CD8-positive, alpha-beta memory T cell (primary cell): ENCODE data around the gene SLAMF8. TPM values are rescaled to one million over a fixed set of nuclear protein-coding genes. Genes with fewer than 3 reads are reported as not detected.

Experiments
- CTCF ChIA-PET: fragments of 350-600 bp; sonication (Branson Sonifier 250); formaldehyde crosslinking; loops from one replicate; lab custom pipeline; 2021; ENCODE audit warnings: antibody characterized with exemption; lab: Charles Lee
- POLR2A ChIA-PET: fragments of 350-600 bp; sonication (Branson Sonifier 250); formaldehyde crosslinking; loops from one replicate; lab custom pipeline; 2021; ENCODE audit warnings: antibody characterized with exemption; lab: Charles Lee
- DNase-seq, 5 donors: peaks; one replicate each; pipeline versions ENCODE4 v3.0.0 to v3.0.0-alpha.2; 2020 to 2022; ENCODE audit warnings: mixed read lengths in 1 of 5
- H3K27ac ChIP-seq: one replicate; pipeline ENCODE4 v1.7.0; 2013; ENCODE audit warnings: low read depth, mild to moderate bottlenecking, low read length, moderate library complexity
- H3K27me3 ChIP-seq: 2 replicates; pipeline ENCODE4 v1.7.0; 2013; ENCODE audit warnings: low read length, mild to moderate bottlenecking; ENCODE audit not compliant: insufficient read depth, poor library complexity, severe bottlenecking
- H3K36me3 ChIP-seq: 2 replicates; pipeline ENCODE4 v1.7.0; 2013; ENCODE audit warnings: mild to moderate bottlenecking, low read length, moderate library complexity; ENCODE audit not compliant: insufficient read depth
- H3K4me1 ChIP-seq: 2 replicates; pipeline ENCODE4 v1.7.0; 2013; ENCODE audit warnings: mild to moderate bottlenecking, low read length, moderate library complexity; ENCODE audit not compliant: insufficient read depth
- H3K4me3 ChIP-seq: 2 replicates; pipeline ENCODE4 v1.7.0; 2013; ENCODE audit warnings: mild to moderate bottlenecking, low read length
- H3K9me3 ChIP-seq: 2 replicates; pipeline ENCODE4 v1.7.0; 2013; ENCODE audit warnings: mild to moderate bottlenecking, low read length
- H3K27ac Mint-ChIP-seq, 8 donors: one replicate each; pipeline ENCODE4 v1.8.0; 2020 to 2021; ENCODE audit warnings: mixed read lengths in 8 of 8, mild to moderate bottlenecking in 6 of 8, inconsistent platforms in 3 of 8, moderate library complexity in 3 of 8
- H3K27me3 Mint-ChIP-seq, 2 donors: one replicate each; pipeline ENCODE4 v1.8.0; 2020 to 2021; ENCODE audit warnings: mixed read lengths in 2 of 2, mild to moderate bottlenecking in 1 of 2, moderate library complexity in 1 of 2
- H3K36me3 Mint-ChIP-seq, 3 donors: one replicate each; pipeline ENCODE4 v1.8.0; 2020 to 2021; ENCODE audit warnings: mixed read lengths in 3 of 3, inconsistent platforms in 1 of 3, mild to moderate bottlenecking in 1 of 3
- H3K4me1 Mint-ChIP-seq, 3 donors: one replicate each; pipeline ENCODE4 v1.8.0; 2020 to 2021; ENCODE audit warnings: mixed read lengths in 3 of 3, inconsistent platforms in 1 of 3, mild to moderate bottlenecking in 1 of 3
- H3K4me3 Mint-ChIP-seq, 7 donors: one replicate each; pipeline ENCODE4 v1.8.0; 2020 to 2021; ENCODE audit warnings: mixed read lengths in 7 of 7, mild to moderate bottlenecking in 6 of 7, moderate library complexity in 4 of 7, inconsistent platforms in 2 of 7
- H3K9me3 Mint-ChIP-seq, 5 donors: one replicate each; pipeline ENCODE4 v1.8.0; 2020 to 2022; ENCODE audit warnings: mixed read lengths in 5 of 5, mild to moderate bottlenecking in 3 of 5, moderate library complexity in 2 of 5, inconsistent platforms in 1 of 5
- polyA plus RNA-seq: library from polyadenylated mRNA; unstranded; fragments of 300-500 nt; fragmentation: Illumina TruSeq; gene quantifications from one replicate; pipeline ENCODE4 v1.2.3, GENCODE V29; 2021
- total RNA-seq, 2 experiments: library from RNA; stranded (reverse); gene quantifications; one replicate each; pipeline ENCODE4 v1.2.3, GENCODE V29; 2021

Gene SLAMF8
- total and polyA plus RNA-seq, 3 experiments from 2014 or later: 3.2 to 7.3 (median 4.0) TPM

GRCh38 chr1:159838715-159839114, 12.0 kb downstream of the SLAMF8 start:
- H3K27me3 Mint-ChIP-seq: peaks cover 0 to 3% of the 10 kb centered on the region in 2 donors
- POLR2A ChIA-PET: no interaction called here
- H3K4me1 Mint-ChIP-seq: peaks cover 4 to 23% (median 4%) of the 10 kb centered on the region in 3 donors
- no peaks in the 10 kb centered on the region for H3K36me3 ChIP-seq
- H3K36me3 Mint-ChIP-seq: peaks cover 13 to 27% (median 24%) of the 10 kb centered on the region in 3 donors
- H3K27ac Mint-ChIP-seq: no peak overlapping the region
- no peaks in the 10 kb centered on the region for H3K9me3 ChIP-seq
- H3K4me3 ChIP-seq: no peak overlapping the region
- H3K27ac ChIP-seq: no peak overlapping the region
- no peaks in the 10 kb centered on the region for H3K27me3 ChIP-seq
- CTCF ChIA-PET: no interaction called here
- DNase-seq: no peak
- peaks cover 0 to 2% (median 0%) of the 10 kb centered on the region in 5 donors for H3K9me3 Mint-ChIP-seq
- no peak overlapping the region for H3K4me3 Mint-ChIP-seq
- no peaks in the 10 kb centered on the region for H3K4me1 ChIP-seq

GRCh38 chr1:159839116-159839849, 12.6 kb downstream of the SLAMF8 start:
- H3K36me3 Mint-ChIP-seq: peaks cover 11 to 27% (median 22%) of the 10 kb centered on the region in 3 donors
- H3K27ac ChIP-seq: no peak overlapping the region
- no peak for DNase-seq
- H3K27ac Mint-ChIP-seq: no peak overlapping the region
- POLR2A ChIA-PET: no interaction called here
- peaks cover 0 to 2% (median 0%) of the 10 kb centered on the region in 5 donors for H3K9me3 Mint-ChIP-seq
- peaks cover 4 to 23% (median 4%) of the 10 kb centered on the region in 3 donors for H3K4me1 Mint-ChIP-seq
- H3K36me3 ChIP-seq: no peaks in the 10 kb centered on the region
- H3K9me3 ChIP-seq: no peaks in the 10 kb centered on the region
- H3K27me3 Mint-ChIP-seq: peaks cover 0 to 3% of the 10 kb centered on the region in 2 donors
- H3K27me3 ChIP-seq: no peaks in the 10 kb centered on the region
- no peak overlapping the region for H3K4me3 ChIP-seq
- H3K4me3 Mint-ChIP-seq: no peak overlapping the region
- CTCF ChIA-PET: no interaction called here
- no peaks in the 10 kb centered on the region for H3K4me1 ChIP-seq

GRCh38 chr1:159841749-159842148, 15.1 kb downstream of the SLAMF8 start:
- Histone ChIP-seq H3K4me1 (no peaks in the 10 kb centered on the region), H3K27ac (no peak overlapping the region), H3K9me3 (no peaks in the 10 kb centered on the region), H3K27me3 (no peaks in the 10 kb centered on the region), H3K36me3 (no peaks in the 10 kb centered on the region), H3K4me3 (no peak overlapping the region)
- H3K9me3 Mint-ChIP-seq: no peaks in the 10 kb centered on the region
- H3K27ac Mint-ChIP-seq: peak overlapping the region in 1 of 8 donors; percentile 6
- peaks cover 4 to 23% (median 6%) of the 10 kb centered on the region in 3 donors for H3K4me1 Mint-ChIP-seq
- ChIA-PET POLR2A (no interaction called here), CTCF (no interaction called here)
- peaks cover 0 to 3% of the 10 kb centered on the region in 2 donors for H3K27me3 Mint-ChIP-seq
- no peak for DNase-seq
- no peak overlapping the region for H3K4me3 Mint-ChIP-seq
- H3K36me3 Mint-ChIP-seq: peaks cover 4 to 15% (median 13%) of the 10 kb centered on the region in 3 donors

GRCh38 chr1:159843459-159843858, 16.8 kb downstream of the SLAMF8 start:
- H3K36me3 Mint-ChIP-seq: peaks cover 0 to 8% (median 5%) of the 10 kb centered on the region in 3 donors
- POLR2A ChIA-PET: no interaction called here
- H3K27me3 ChIP-seq: no peaks in the 10 kb centered on the region
- no peak overlapping the region for H3K27ac Mint-ChIP-seq
- CTCF ChIA-PET: no interaction called here
- no peak overlapping the region for H3K4me3 Mint-ChIP-seq
- no peaks in the 10 kb centered on the region for H3K4me1 ChIP-seq
- peaks cover 9 to 20% (median 10%) of the 10 kb centered on the region in 3 donors for H3K4me1 Mint-ChIP-seq
- H3K4me3 ChIP-seq: no peak overlapping the region
- H3K27ac ChIP-seq: no peak overlapping the region
- H3K27me3 Mint-ChIP-seq: no peaks in the 10 kb centered on the region
- H3K9me3 ChIP-seq: no peaks in the 10 kb centered on the region
- no peaks in the 10 kb centered on the region for H3K9me3 Mint-ChIP-seq
- no peaks in the 10 kb centered on the region for H3K36me3 ChIP-seq
- no peak for DNase-seq

- H3K4me1 ChIP-seq: no peaks in the 10 kb centered on the region
- Mint-ChIP-seq H3K36me3 (peaks cover 0 to 8% (median 3%) of the 10 kb centered on the region in 3 donors), H3K4me3 (no peak overlapping the region), H3K27me3 (no peaks in the 10 kb centered on the region), H3K4me1 (peaks cover 16 to 26% (median 22%) of the 10 kb centered on the region in 3 donors), H3K9me3 (no peaks in the 10 kb centered on the region), H3K27ac (peak overlapping the region in 2 of 8 donors; percentile 48 to 80)
- no peaks in the 10 kb centered on the region for H3K27me3 ChIP-seq
- no peaks in the 10 kb centered on the region for H3K36me3 ChIP-seq
- CTCF ChIA-PET: no interaction called here
- no peaks in the 10 kb centered on the region for H3K9me3 ChIP-seq
- H3K27ac ChIP-seq: no peak overlapping the region
- no peak overlapping the region for H3K4me3 ChIP-seq
- DNase-seq: no peak
- POLR2A ChIA-PET: no interaction called here
Measured at GRCh38 chr1:159845751-159846629, 19.3 kb downstream of the SLAMF8 start.

GRCh38 chr1:159847231-159847630, 20.6 kb downstream of the SLAMF8 start:
- H3K4me1 Mint-ChIP-seq: peaks cover 24 to 33% (median 24%) of the 10 kb centered on the region in 3 donors
- H3K4me1 ChIP-seq: no peaks in the 10 kb centered on the region
- no peaks in the 10 kb centered on the region for H3K9me3 Mint-ChIP-seq
- H3K4me3 Mint-ChIP-seq: no peak overlapping the region
- H3K27ac Mint-ChIP-seq: no peak overlapping the region
- H3K27me3 ChIP-seq: no peaks in the 10 kb centered on the region
- peaks cover 0 to 2% (median 0%) of the 10 kb centered on the region in 3 donors for H3K36me3 Mint-ChIP-seq
- H3K4me3 ChIP-seq: no peak overlapping the region
- ChIA-PET POLR2A (no interaction called here), CTCF (no interaction called here)
- no peaks in the 10 kb centered on the region for H3K9me3 ChIP-seq
- no peak overlapping the region for H3K27ac ChIP-seq
- no peak for DNase-seq
- no peaks in the 10 kb centered on the region for H3K36me3 ChIP-seq
- no peaks in the 10 kb centered on the region for H3K27me3 Mint-ChIP-seq

- Mint-ChIP-seq H3K27ac (peak overlapping the region in 1 of 8 donors; percentile 65), H3K4me3 (no peak overlapping the region), H3K36me3 (peaks cover 0 to 1% (median 0%) of the 10 kb centered on the region in 3 donors), H3K4me1 (peaks cover 28 to 43% (median 31%) of the 10 kb centered on the region in 3 donors), H3K9me3 (no peaks in the 10 kb centered on the region), H3K27me3 (no peaks in the 10 kb centered on the region)
- POLR2A ChIA-PET: no interaction called here
- Histone ChIP-seq H3K27ac (no peak overlapping the region), H3K4me3 (no peak overlapping the region), H3K27me3 (no peaks in the 10 kb centered on the region), H3K9me3 (no peaks in the 10 kb centered on the region), H3K4me1 (no peaks in the 10 kb centered on the region), H3K36me3 (no peaks in the 10 kb centered on the region)
- DNase-seq: no peak
- CTCF ChIA-PET: no interaction called here
Measured at GRCh38 chr1:159848326-159848725, 21.7 kb downstream of the SLAMF8 start.
